Keratinocyte (primary cell): ENCODE data around the gene RCAN2. TPM values are rescaled to one million over a fixed set of nuclear protein-coding genes. Genes with fewer than 3 reads are reported as not detected.

Experiments
- DNase-seq: peaks from one replicate; pipeline ENCODE4 v3.0.0-alpha.2; 2011; ENCODE audit warnings: low read depth, missing footprints, low spot score
- FAIRE-seq: peaks from 2 replicates; lab custom pipeline; 2011; peaks lifted over from hg19 to GRCh38; lab: Jason Lieb, UNC
- H2AFZ ChIP-seq: 2 replicates; pipeline ENCODE4 v1.6.0; 2012; ENCODE audit warnings: low read length, control low read depth, inconsistent platforms; ENCODE audit not compliant: control insufficient read depth
- H3K27ac ChIP-seq: 2 replicates; pipeline ENCODE4 v1.5.1; 2011; ENCODE audit warnings: low read length; ENCODE audit not compliant: control insufficient read depth, insufficient read depth
- H3K27me3 ChIP-seq: 3 replicates; pipeline ENCODE4 v1.6.0; 2011; ENCODE audit warnings: low read length; ENCODE audit not compliant: control insufficient read depth, insufficient read depth; ENCODE audit errors: extremely low read depth
- H3K36me3 ChIP-seq, 2 experiments: 2 replicates in 1 of 2; 3 replicates in 1 of 2; pipeline ENCODE4 v1.5.1; 2011; ENCODE audit warnings: low read length in 2 of 2, mild to moderate bottlenecking in 1 of 2; ENCODE audit not compliant: control insufficient read depth in 2 of 2, insufficient read depth in 2 of 2; ENCODE audit errors: extremely low read depth in 1 of 2
- H3K4me1 ChIP-seq: 3 replicates; pipeline ENCODE4 v1.5.1; 2011; ENCODE audit warnings: low read length; ENCODE audit not compliant: control insufficient read depth, insufficient read depth; ENCODE audit errors: extremely low read depth
- H3K4me2 ChIP-seq: 3 replicates; pipeline ENCODE4 v1.6.0; 2011; ENCODE audit warnings: low read depth, low read length; ENCODE audit not compliant: control insufficient read depth, insufficient read depth; ENCODE audit errors: extremely low read depth
- H3K4me3 ChIP-seq, 3 experiments: fragments of 200-600 bp in 1 of 3; sonication (generic) in 1 of 3; 2 replicates in 2 of 3; 3 replicates in 1 of 3; pipeline ENCODE4 v1.5.1; 2011 to 2016; ENCODE audit warnings: low read length in 3 of 3, mild to moderate bottlenecking in 3 of 3, control low read depth in 2 of 3, inconsistent platforms in 1 of 3, low read depth in 1 of 3, mixed read lengths in 1 of 3, mixed run types in 1 of 3, moderate library complexity in 1 of 3; ENCODE audit not compliant: control insufficient read depth in 2 of 3, insufficient read depth in 2 of 3; ENCODE audit errors: extremely low read depth in 1 of 3
- H3K79me2 ChIP-seq: 2 replicates; pipeline ENCODE4 v1.6.0; 2012; ENCODE audit warnings: low read length; ENCODE audit not compliant: control insufficient read depth, insufficient read depth
- H3K9ac ChIP-seq: 3 replicates; pipeline ENCODE4 v1.6.0; 2011; ENCODE audit warnings: low read length; ENCODE audit not compliant: control insufficient read depth, insufficient read depth; ENCODE audit errors: extremely low read depth
- H3K9me1 ChIP-seq: 3 replicates; pipeline ENCODE4 v1.6.0; 2011; ENCODE audit warnings: low read length; ENCODE audit not compliant: control insufficient read depth, insufficient read depth; ENCODE audit errors: extremely low read depth
- H3K9me3 ChIP-seq: 2 replicates; pipeline ENCODE4 v1.5.1; 2012; ENCODE audit warnings: low read depth, low read length; ENCODE audit not compliant: control insufficient read depth
- H4K20me1 ChIP-seq: 3 replicates; pipeline ENCODE4 v1.6.0; 2011; ENCODE audit warnings: low read length; ENCODE audit not compliant: control insufficient read depth, insufficient read depth; ENCODE audit errors: extremely low read depth
- CTCF ChIP-seq, 3 experiments: IDR thresholded peaks in 1 of 3; conservative IDR thresholded peaks in 1 of 3; optimal IDR thresholded peaks in 1 of 3; 2 replicates in 2 of 3; 3 replicates in 1 of 3; pipeline versions ENCODE3 to v1.5.1; 2011; ENCODE audit warnings: low read length in 3 of 3, mild to moderate bottlenecking in 3 of 3, moderate library complexity in 2 of 3, control low read depth in 1 of 3, inconsistent platforms in 1 of 3; ENCODE audit not compliant: insufficient read depth in 2 of 3; ENCODE audit errors: extremely low read depth in 1 of 3
- EZH2 ChIP-seq: IDR thresholded peaks from one replicate; pipeline ENCODE4 v1.6.1; 2012; ENCODE audit warnings: inconsistent platforms, mild to moderate bottlenecking, low read length, moderate library complexity
- dilution Hi-C: fragments of 300-500 bp; cut with MboI; formaldehyde crosslinking; loops from one replicate; pipeline ENCODE4 v1.7.0; 2020; ENCODE audit warnings: low sequenced_read_pairs; ENCODE audit not compliant: extremely low pct_ligation_motif_present
- polyA plus RNA-seq, 5 experiments: library from polyadenylated mRNA; depleted of rRNA in 3 of 5; stranded (reverse) in 3 of 5; stranded (forward) in 1 of 5; unstranded in 1 of 5; fragments of >200 nt; gene quantifications; 1 replicate in 1 of 5; 2 replicates in 3 of 5; 3 replicates in 1 of 5; pipeline versions ENCODE4 v1.2.1 to v1.2.3, GENCODE V29; 2011 to 2012; ENCODE audit warnings: missing spikeins in 2 of 5, low read depth in 1 of 5, low replicate concordance in 1 of 5

The RCAN2 gene
- polyA plus RNA-seq, 1 donor (not counting 4 experiments of a cell fraction or from before 2014, with no cell fraction given) = not detected

- Histone ChIP-seq H3K36me3 (no peaks in the 10 kb centered on the region), H3K9ac (no peak overlapping the region), H4K20me1 (no peaks in the 10 kb centered on the region), H3K79me2 (no peaks in the 10 kb centered on the region), H3K27ac (no peak overlapping the region), H3K9me3 (no peaks in the 10 kb centered on the region), H3K9me1 (no peaks in the 10 kb centered on the region), H3K27me3 (no peaks in the 10 kb centered on the region), H2AFZ (no peak overlapping the region), H3K4me2 (no peak overlapping the region), H3K4me1 (no peaks in the 10 kb centered on the region), H3K4me3 (no peak overlapping the region)
- TF ChIP-seq CTCF (optimal IDR thresholded peaks at IDR 0.05 in 1 of 3, IDR thresholded peaks at IDR 0.05 in 1 of 3, conservative IDR thresholded peaks at IDR 0.05 in 1 of 3; ENCODE audit: extremely low read depth in 1 of 3, insufficient read depth in 2 of 3, low read length in 3 of 3) = no peak
- TF ChIP-seq EZH2 = no peak
- dilution Hi-C loops = no loop called here
- FAIRE-seq = no peak
- DNase-seq = no peak
Observed at GRCh38 chr6:46291275-46291633, 200.0 kb downstream of the RCAN2 start.

DNA sequence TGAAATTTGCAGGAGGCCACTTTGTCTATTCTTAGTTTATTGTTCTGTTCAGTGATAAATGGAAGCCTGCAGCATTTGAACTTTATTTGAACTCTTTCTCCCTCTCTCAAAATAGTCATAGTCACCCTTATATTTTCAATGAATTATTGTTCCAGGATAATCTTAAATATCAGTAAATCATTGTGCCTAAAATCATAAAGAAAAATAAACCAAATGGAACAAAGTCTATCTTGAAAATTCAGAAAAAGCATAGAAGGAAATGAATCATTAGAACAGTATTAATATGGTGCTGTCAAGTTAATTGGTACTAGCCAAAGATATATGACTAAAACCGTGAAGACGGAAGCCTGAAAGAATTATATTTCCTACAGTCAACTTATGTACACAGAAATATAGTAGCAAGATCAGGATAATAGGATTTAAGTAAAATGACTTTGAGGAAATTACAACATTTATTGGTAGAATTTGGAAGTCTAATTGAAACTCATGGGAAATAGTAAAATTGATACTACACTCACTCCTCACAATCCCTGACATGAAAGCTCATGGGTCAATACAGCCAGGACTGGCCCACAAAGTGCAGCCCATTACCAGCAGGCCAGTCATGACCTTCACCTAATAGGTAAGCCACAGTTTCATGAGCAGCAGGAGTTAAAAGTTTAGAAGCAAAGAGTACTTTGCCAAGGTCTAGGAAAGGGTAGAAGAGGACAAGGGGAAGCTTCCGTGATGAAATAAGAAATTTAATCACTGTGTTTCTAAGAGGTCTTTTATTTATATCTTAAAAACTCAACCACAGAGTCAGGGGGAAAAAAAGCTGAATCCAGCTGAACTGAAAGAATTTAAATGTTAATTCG is 200.6 kb downstream of the RCAN2 start:
- H3K27ac ChIP-seq = no peak overlapping the region
- H3K4me1 ChIP-seq = no peaks in the 10 kb centered on the region
- H4K20me1 ChIP-seq = no peaks in the 10 kb centered on the region
- TF ChIP-seq CTCF (optimal IDR thresholded peaks at IDR 0.05 in 1 of 3, IDR thresholded peaks at IDR 0.05 in 1 of 3, conservative IDR thresholded peaks at IDR 0.05 in 1 of 3; ENCODE audit: extremely low read depth in 1 of 3, insufficient read depth in 2 of 3, low read length in 3 of 3) = no peak
- no peaks in the 10 kb centered on the region for H3K9me1 ChIP-seq
- no peak for FAIRE-seq
- no peaks in the 10 kb centered on the region for H3K79me2 ChIP-seq
- no peak overlapping the region for H3K4me2 ChIP-seq
- H3K4me3 ChIP-seq = no peak overlapping the region
- H2AFZ ChIP-seq = no peak overlapping the region
- H3K36me3 ChIP-seq = no peaks in the 10 kb centered on the region
- no peaks in the 10 kb centered on the region for H3K9me3 ChIP-seq
- no peak overlapping the region for H3K9ac ChIP-seq
- dilution Hi-C loops = no loop called here
- no peaks in the 10 kb centered on the region for H3K27me3 ChIP-seq
- DNase-seq = no peak
